Muscle of arm (tissue), 12 donors: Measurements from ENCODE around the gene FGF19. TPM values are rescaled to one million over a fixed set of nuclear protein-coding genes. Genes with fewer than 3 reads are reported as not detected.

Experiments
- DNase-seq: peaks from one replicate; pipeline ENCODE4 v3.0.0-alpha.2; 2013
- polyA plus RNA-seq, 12 donors: library from polyadenylated mRNA; unstranded; fragments of 120-200 nt; gene quantifications; one replicate each; pipeline ENCODE4 v1.2.1, GENCODE V29; 2013; ENCODE audit not compliant: insufficient read length in 12 of 12

FGF19 gene
- polyA plus RNA-seq, 12 donors: 0.53 to 5.2 (median 1.1) TPM; not detected in 2

DNA sequence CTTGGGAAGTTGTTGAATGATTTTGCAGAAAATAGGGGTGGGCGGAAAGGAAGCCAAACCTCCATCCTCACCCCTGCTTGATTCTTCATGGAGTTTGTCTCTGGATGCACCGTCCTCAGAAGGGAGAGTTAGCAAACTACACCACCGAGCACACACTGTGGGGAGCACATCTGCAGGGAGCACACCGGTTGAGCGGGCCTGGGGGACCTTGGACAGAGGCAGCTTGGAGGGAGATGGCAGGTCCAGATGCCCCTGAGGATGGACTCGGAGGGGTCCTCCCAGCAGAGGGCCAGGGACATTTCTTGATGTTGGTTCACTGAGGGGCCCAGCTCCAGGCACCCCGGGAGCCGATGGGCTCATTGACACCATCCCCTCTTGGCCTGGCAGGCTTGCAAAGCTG is 15.1 kb upstream of the FGF19 start:
- DNase-seq: no peak

DNA sequence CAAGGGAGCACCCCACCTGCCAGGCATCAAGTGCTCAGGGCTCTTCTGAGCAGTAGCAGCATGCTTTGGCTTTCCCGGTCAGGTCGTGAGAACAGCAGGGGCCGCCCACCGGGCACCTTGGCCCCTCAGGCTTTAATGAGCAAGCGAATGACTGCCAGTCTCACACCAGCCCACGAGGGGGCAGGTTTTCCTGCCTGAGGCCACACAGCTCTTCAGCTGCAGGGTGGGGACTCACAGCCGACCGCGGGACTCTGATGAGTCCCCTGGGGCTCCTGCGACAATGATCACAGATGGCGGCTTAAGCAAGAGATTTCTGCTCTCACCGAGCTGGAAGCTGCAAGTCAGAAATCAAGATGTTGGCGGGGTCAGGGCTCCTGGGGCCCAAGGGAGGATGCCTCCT is 14.3 kb upstream of the FGF19 start:
- no peak for DNase-seq

DNA sequence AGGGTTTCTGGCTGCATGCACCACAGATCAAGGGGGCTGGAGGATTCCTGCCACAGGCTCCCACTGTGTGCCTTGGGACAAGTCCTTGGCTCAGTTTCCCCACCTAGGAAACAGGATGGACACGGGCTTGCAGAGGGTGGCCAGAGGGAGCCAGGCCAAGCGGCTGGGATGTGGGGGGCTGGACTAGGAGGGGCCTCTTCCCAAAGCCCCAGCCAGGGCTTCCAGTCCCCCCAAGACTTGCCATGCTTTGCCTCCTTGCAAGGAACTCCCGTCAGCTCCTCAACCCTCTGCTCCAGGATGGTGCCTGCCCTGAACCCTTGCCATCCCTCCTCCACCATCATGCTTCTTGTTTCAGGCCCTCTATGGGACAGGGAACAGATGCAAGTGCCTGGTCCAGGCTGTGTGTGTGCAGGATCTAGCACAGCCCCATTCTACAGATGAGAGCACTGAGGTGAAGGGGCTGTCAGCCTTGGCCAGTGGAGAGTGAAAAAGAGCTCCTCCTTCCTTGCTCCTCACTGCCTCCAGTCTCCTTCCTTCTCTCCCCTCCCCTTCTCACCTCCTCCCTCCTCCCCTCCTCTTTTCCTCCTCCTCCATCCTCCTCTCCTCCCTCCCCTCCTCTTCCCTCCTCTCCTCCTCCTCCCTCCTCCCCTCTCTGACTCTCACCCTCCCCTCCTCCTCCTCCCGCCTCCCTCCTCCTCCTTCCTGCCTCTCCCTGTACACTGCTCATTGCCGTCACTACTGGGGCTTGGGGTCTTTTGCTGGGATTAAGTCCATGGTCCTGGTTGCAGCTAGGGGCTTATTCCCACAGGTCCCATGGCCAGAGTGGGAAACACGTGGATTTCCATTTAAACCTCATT is 13.3 kb upstream of the FGF19 start:
- no peak for DNase-seq

DNA sequence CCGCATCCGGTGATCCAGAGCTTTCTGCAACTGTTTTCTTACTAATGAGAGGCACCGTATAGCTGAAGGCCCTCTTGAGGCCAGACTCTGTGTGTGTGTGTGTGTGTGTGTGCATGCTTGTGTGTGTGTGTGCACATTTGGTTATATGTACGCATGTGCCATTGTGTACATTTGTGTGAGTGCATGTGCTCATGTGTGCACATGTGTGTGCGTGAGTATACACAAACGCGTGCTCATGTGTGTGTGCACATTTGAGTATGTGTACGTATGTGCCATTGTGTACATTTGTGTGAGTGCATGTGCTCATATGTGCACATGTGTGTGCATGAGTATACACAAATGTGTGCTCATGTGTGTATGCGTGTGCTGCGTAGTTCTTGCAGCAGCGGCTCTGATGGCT is 12.3 kb upstream of the FGF19 start:
- no peak for DNase-seq

DNA sequence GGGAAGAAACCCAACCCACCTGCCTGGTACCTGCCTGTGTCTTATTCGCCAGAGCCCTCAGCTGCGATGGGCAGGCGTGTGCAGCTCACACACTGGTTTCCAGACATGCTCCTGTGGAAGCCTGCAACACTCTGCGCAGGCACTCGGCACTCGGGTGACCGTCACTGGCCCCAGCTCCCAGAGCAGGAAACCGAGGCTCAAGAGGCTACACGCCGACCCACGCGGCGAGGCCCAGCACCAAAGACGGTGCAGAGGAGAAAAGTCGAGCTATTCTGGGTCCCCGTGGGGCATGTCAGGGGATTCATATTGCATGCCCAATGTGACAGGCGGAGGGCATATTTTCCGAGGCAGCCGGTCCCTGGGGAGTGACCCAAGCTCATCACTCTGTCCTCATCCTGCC is 11.6 kb upstream of the FGF19 start:
- DNase-seq: no peak

DNA sequence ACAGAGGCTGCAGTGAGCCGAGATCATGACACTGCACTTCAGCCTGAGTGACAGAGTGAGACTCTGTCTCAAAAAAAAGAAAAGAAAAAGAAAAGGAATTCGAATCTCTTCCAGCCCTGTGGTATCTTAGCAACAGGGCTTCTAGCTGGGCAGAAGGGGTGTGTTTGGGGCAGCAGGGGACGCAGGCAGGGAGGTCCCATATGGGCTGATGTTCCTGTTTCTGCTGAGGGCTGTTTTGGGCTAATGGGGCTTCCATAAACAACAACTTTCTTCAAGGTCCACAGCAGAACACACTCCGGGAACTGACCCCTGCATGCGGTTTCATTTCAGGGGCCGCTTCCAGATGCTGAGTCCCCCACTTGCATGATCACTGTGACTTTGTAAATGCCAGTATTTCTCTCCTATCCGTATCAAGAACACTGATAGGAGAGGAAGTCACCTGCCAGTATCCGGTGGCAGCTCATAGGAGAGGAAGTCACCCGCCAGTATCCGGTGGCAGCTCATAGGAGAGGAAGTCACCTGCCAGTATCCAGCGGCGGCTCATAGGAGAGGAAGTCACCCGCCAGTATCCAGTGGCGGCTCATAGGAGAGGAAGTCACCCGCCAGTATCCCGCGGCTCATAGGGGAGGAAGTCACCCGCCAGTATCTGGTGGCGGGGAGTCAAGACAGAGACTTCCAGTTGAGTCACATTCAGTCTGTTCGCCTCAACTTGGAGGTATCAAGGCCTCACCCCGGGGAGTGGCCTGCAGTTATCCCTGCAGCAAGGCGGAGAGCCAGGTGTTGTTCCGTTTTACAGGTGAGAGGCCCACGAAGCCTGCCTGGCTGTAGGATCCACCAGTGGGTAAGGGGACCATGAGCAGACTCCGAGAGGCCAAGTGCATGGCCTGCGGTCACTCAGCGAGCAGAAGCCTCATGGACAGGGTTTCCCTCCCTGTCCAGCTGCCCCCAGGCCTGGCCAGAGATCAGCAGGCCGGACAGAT is 8.3 kb upstream of the FGF19 start:
- DNase-seq: no peak

DNA sequence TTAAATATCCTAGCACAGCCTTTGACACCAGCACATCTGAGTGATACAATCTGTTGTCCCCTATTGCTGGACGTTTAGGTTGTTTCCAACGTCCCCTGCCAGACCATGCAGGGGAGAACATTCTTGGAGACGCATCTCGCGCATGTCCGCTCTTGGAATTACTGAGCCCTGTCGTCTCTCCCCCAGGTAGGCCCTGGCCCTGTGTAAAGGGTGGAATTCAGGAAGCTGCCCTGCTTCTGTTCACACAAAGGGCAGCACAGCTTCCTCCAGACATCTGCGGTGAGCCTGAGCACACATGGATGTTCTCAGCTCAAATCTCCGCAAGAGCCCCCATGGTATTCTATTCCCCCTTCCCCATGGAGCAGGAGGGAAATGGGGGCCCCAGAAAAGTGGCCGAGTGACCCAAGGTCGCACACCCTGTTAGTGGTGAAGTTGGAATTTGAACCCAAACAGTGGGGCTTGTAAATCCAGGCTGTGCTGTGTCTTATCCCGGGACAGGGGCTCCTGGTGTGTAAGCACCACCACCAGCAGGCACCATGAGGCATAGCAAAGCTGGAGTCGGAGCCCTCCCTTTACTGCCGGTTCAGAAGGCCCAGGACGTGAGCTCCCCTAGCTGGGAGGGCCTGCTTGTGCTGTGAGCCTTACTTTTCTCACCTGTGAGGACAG is 5.0 kb upstream of the FGF19 start:
- DNase-seq: no peak

DNA sequence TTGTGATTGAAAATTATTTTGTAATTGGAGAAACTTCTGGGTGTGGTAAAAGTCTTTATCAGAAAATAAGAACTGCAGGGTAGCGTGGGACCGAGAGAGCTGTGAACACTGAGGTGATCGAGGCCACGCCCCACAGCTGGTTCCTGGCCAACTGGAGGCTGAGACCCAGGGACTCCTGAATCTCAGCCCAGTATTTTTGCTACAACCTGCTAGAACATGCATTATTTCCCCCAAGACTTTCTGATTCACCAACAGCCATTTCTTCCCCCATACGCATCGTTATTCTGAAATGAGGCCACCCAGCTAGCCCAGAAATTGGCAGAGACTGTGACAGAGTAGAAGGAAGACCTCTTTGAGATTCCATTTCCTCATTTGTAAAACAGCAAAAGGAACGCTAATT is 3.4 kb upstream of the FGF19 start:
- DNase-seq: no peak

DNA sequence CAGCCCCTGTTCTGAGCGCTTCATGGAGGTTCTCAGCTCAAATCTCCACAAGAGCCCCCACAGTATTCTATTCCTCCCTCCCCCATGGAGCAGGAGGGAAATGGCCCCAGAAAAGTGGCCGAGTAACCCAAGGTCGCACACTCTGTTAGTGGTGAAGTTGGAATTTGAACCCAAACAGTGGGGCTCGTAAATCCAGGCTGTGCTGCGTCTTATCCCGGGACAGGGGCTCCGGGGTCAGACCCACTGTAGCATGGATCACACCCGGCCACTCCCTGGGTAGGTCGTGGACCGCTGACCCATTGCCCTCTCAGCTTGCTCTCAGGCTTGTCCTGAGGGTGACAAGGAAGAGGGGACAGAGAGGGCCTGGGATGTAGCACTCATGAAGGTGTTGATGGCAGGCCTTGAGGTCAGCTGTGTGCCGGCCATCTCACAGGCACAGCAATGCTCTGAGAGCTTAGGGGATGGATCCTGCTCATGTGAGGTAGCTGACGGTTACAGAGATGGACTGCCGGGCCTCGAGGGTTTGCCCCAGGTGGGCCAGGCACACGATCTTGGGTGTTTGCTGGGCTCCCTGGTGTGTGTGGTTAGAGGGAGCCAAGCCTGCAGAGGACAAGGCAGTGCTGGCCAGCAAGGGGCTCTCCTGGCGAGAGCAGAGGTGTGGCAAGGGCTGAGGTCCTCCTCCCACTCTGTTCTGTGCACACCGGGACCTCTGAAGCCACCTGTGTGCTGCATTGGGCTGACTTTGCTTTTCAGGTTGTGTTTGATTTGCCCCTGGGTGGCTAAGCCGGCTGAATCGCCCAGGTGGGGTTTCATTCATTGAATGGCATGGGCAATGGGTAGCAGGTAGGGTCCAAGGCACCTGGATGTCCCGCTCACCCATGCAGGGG is 2.3 kb upstream of the FGF19 start:
- DNase-seq: no peak

DNA sequence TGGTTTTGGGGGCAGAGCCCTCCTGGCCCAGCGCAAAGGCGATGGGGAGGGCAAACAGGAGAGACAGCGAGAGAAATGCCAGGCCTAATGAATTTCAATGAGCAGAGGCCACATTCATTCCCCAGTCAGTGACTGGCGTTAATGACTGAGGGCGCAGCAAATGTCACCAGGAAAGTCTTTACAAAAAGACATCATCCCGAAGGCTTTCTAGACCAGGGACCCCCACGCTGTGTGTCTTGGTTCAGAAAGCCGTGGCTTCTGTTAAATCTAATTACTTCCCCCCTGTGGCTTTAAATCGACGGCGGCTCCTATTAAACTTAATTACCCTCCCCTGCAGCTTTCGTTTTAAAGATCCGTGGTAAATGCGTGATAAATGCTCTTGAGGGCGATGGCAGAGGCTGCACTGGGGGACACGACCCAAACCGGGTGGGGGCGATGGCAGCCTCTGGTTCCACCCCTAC is 1.6 kb upstream of the FGF19 start:
- DNase-seq: no peak

DNA sequence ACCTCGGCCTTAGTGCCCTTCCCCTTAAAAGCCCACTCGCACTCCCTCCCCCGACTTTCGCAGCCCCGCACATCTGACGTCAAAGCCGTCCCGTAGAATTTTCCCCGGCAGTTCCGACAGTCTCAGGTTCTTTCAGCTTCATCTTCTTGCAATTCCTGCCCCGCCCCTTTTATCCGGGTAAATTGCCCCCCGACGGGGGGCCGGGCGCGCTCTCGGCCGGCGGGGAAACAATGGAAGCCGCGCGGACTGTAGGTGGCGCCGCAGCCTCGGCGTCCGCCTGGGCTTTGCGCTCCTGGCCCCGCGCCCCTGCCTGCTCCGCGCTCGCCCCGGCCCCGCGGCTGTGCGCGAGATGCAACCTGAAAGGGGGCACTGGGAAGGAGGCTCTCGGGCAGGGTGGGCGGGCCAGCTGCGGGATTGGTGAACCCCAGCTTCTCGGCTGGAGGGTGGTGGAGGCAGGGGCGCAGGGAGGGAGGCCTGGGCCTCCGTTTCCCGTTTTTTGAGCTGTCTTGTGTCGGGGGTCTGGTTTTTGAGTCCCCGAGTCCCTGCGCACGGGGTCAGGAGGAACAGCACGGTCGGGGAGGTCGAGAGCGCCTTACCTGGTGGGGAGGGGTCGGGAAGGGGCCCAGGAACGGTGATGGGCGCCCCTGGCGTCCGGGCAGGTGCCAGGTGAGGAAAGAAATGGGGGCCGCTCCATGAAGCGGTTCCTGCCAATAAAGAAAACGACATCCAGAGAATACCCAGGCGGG is 859 bp upstream of the FGF19 start:
- peak; percentile 38 for DNase-seq

DNA sequence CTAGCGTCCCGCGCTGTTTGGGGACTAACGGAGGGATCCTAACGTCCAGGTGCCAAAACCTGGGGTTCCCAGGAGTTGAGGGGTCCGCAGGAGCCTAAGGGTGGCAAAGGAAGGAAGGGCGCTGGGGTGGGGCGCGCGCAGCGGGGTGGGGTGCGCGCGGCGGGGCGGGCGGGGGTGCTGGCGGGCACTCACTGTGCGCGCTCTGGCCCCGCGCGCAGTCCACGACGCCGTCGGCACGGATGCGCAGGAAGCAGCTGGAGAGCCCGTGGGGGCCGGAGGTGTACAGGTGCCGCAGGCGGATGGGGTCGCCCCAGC is 412 bp downstream of the FGF19 start:
- no peak for DNase-seq

DNA sequence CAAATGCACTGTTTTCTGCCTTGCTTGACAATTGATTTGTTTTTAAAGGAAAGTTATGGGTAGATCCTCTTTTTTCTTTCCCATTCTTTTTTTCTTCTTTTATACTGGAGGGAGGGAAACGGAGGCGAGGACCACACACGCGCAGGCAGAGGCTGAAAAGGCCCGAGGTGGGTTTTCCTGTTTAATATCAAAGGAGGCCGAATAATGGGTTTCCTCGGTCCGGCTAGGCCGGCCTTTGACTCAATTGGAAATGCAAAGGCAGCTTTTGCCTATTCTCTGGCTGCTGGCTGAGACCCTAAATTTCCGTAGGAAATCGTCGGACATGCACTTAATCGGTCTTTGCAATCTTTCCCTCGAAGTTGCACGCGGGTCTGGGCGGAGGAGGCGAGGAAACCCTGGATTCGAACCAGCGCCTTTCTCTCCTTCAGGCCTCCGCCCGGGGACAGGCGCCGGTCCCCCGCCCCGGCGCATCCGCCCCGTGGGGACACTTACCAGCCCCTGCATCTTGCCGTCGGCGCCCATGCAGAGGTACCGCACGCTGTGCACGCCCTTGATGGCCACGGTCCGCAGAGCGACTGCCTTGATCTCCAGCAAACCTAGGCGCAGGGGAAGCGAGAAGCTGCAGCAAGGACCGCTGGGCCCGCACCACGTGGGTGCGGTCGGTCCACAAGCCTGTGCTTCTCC is 911 bp downstream of the FGF19 start:
- no peak for DNase-seq

DNA sequence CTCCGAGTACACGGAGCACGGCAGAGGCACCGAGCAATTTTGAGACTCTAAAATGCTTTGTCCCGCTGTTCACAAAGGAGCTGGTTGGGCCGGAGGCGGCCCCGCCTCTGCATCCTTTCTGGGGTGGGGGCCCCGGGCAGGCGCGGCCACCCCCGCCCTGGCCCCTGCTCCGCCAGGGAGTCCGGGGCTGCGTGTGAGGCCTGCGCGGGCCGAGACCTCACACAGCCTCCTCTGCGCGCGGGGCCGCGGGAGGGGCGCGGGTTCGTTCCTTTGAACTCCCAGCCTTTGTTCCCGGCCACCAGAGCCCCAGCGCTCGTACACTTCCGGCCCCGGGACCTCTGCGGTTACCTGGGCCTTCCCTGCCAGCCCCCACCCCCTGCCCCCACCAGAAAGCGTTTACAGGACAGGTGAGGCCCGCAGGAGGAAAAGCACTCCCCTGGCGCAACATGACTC is 1.6 kb downstream of the FGF19 start:
- no peak for DNase-seq

DNA sequence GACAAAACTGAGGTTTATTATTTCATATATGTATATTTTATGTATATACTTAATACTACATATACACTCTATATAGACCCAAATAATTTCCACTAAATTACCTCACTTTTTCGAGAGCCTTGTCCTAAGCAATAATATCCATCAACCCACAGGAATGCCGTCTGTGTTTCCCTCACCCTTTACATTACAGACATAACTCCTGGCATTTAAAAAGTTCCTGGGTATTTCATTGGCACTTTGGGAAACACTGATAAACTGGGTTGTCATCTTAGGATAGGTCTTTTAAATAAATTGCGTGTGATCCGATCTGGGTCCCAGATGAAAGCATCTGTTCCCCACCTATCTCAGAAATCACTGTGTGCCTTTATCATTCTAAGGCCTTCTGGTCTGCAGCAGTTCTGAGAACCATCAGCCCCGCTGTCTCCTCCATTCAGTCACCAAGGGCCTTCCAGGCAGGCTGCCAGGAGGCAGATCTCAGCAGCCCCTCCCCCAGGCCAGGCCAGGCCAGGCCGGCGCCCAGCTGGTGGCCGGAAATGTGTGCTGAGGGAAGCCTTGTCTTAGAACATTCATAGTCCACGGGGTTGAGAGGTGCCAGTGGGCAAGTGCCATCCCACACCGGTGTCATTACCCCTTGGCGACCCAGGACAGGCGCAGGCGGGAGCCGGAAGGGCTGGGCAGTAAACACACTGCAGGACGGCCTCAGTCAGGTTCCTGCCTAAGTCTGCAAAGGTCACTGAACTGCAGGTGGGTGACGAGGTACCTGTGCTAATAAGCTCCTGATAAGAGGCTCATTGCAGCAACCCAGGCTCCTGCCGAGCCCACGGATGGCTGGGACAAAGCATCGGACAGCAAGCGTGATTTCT is 3.3 kb downstream of the FGF19 start:
- DNase-seq: peak; percentile 83

DNA sequence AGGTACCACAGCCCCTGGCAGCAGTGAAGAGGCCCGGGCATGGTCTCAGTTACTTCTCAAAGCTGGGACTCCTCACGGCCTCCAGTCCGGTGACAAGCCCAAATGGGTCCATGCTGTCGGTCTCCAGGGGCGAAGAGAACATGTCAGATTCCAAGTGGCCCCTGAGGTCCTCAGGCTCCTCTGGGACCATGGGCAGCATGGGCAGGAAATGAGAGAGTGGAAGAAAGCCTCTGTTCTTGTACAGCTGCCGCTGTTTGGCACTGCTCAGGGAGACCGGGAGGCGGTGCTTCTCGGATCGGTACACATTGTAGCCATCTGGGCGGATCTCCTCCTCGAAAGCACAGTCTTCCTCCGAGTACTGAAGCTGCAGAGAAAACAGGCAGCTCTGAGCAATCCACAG is 4.6 kb downstream of the FGF19 start:
- DNase-seq: no peak

DNA sequence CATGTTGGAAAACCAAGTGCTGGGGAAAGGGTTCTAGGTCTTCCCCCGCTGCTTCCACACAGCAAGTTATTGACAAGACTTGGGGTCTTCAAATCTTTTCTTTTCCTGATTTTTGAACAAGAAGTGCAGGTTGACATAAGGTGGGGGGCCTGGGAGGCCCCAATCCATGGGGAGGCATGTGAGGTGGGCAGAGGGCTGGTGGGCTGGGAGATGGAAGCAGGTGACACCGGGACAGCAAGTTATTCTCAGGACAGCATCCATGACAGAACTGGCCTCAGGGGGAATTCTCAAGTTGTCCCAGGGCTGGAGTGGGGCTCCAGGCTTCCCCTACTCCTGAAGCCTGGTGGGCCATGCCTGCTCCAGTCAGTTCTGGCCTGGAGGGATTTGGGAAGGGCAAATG is 5.5 kb downstream of the FGF19 start:
- DNase-seq: no peak

DNA sequence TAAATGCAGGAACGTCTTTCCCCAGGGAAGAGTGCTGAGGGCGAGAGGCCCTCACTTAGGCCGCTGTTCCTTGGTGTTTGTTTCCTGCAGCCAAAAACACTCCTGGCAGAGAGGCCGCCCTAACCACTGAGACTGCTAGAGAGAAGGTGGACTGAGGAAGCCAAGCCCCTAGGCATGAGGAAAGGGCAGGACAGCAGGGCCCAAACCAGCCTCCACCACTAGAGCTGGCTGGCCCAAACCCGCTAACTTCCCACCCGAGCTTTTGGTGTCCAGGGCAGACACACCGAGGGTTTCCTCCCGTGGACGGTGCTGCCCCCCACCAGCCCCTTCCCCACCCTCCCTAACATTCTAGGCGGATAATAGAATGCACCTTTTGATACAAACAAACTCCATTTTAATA is 6.0 kb downstream of the FGF19 start:
- no peak for DNase-seq

DNA sequence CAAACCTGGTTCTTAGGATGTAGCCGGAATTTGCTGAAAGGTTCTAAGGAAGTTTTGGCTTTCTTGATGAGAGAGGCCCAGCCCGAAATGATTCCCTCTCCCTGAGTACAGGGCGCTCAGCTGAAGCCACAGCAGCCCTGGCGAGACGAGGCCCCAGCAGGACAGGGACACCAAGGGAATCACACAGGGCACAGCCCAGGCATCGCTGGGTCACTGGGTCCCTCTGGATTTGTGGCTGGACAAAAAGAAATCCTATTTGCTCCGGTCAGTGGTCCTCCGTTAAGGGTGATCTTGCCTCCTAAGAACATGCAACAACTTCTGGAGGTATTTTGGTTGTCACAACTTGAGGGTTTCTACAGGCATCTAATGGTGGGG is 6.4 kb downstream of the FGF19 start:
- DNase-seq: no peak
